ENCODE measurements around the gene ADGRF1.

DNA sequence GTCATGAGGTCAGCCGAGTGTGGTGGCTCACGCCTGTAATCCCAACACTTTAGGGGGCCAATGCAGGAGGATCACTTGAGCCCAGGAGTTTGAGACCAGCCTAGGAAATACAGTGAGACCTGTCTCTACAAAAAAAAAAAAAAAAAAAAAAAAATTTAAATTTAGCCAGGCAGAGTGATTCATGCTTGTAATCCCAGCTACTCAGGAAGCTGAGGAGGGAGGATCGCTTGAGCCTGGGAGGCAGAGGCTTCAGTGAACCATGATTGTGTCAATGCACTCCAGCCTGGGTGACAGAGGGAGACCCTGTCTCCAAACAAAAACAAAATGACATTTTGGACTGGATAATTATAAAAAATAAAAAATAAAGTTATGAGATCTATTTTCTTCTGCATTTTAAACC is 56.2 kb downstream of the ADGRF1 start:
- TF ChIP-seq, protein P1, sequence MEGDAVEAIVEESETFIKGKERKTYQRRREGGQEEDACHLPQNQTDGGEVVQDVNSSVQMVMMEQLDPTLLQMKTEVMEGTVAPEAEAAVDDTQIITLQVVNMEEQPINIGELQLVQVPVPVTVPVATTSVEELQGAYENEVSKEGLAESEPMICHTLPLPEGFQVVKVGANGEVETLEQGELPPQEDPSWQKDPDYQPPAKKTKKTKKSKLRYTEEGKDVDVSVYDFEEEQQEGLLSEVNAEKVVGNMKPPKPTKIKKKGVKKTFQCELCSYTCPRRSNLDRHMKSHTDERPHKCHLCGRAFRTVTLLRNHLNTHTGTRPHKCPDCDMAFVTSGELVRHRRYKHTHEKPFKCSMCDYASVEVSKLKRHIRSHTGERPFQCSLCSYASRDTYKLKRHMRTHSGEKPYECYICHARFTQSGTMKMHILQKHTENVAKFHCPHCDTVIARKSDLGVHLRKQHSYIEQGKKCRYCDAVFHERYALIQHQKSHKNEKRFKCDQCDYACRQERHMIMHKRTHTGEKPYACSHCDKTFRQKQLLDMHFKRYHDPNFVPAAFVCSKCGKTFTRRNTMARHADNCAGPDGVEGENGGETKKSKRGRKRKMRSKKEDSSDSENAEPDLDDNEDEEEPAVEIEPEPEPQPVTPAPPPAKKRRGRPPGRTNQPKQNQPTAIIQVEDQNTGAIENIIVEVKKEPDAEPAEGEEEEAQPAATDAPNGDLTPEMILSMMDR (conservative IDR thresholded peaks at IDR 0.05; ENCODE audit: low read length): no peak
- TF ChIP-seq EZH2phosphoT487 (IDR thresholded peaks at IDR 0.05; ENCODE audit: borderline replicate concordance): no peak

Data from Loucy (cell line).